Neutrophil (primary cell): ENCODE data around the gene NTM.

Experiments used
- H3K27ac ChIP-seq: fragments of 200-600 bp; sonication (generic); 2 replicates; pipeline ENCODE4 v1.5.1; 2016; ENCODE audit warnings: mild to moderate bottlenecking, moderate library complexity
- H3K27me3 ChIP-seq: fragments of 200-600 bp; sonication (generic); 2 replicates; pipeline ENCODE4 v1.6.0; 2016; ENCODE audit warnings: mild to moderate bottlenecking
- H3K36me3 ChIP-seq: fragments of 200-600 bp; sonication (generic); 2 replicates; pipeline ENCODE4 v1.5.1; 2017
- H3K4me1 ChIP-seq, 2 experiments: fragments of 200-600 bp in 1 of 2; sonication (generic) in 1 of 2; 1 replicate in 1 of 2; 2 replicates in 1 of 2; pipeline versions ENCODE4 v1.5.1 to v1.6.1; 2013 to 2016; ENCODE audit warnings: low read depth in 1 of 2, low read length in 1 of 2, mild to moderate bottlenecking in 1 of 2, moderate library complexity in 1 of 2; ENCODE audit not compliant: control insufficient read depth in 1 of 2, insufficient read depth in 1 of 2
- H3K4me3 ChIP-seq, 2 experiments: fragments of 200-600 bp in 1 of 2; sonication (generic) in 1 of 2; 1 replicate in 1 of 2; 2 replicates in 1 of 2; pipeline ENCODE4 v1.5.1; 2013 to 2016; ENCODE audit warnings: low read depth in 1 of 2, low read length in 1 of 2, mild to moderate bottlenecking in 1 of 2, moderate library complexity in 1 of 2
- H3K9me3 ChIP-seq: fragments of 200-600 bp; sonication (generic); 2 replicates; pipeline ENCODE4 v1.5.1; 2016
- CTCF ChIP-seq: fragments of 200-600 bp; sonication (generic); IDR thresholded peaks from 2 replicates; pipeline ENCODE4 v1.5.1; 2016; ENCODE audit warnings: antibody characterized with exemption

Gene NTM

GRCh38 chr11:131807876-131808275 is 437.5 kb downstream of the NTM start:
- Histone ChIP-seq H3K9me3 (no peaks in the 10 kb centered on the region), H3K36me3 (no peaks in the 10 kb centered on the region), H3K4me1 (no peaks in the 10 kb centered on the region), H3K27me3 (peaks cover 21% of the 10 kb centered on the region), H3K4me3 (no peak overlapping the region), H3K27ac (no peak overlapping the region)
- no peak for TF ChIP-seq CTCF

- peaks cover 21% of the 10 kb centered on the region for H3K27me3 ChIP-seq
- H3K27ac ChIP-seq, result no peak overlapping the region
- H3K36me3 ChIP-seq, result no peaks in the 10 kb centered on the region
- H3K9me3 ChIP-seq, result no peaks in the 10 kb centered on the region
- TF ChIP-seq CTCF, result no peak
- no peak overlapping the region for H3K4me3 ChIP-seq
- no peaks in the 10 kb centered on the region for H3K4me1 ChIP-seq
These were observed 438.1 kb downstream of the NTM start for GRCh38 chr11:131808470-131808869.

GRCh38 chr11:131809203-131809918 is 438.9 kb downstream of the NTM start:
- Histone ChIP-seq H3K27ac (no peak overlapping the region), H3K4me3 (no peak overlapping the region), H3K4me1 (no peaks in the 10 kb centered on the region), H3K36me3 (no peaks in the 10 kb centered on the region), H3K9me3 (no peaks in the 10 kb centered on the region), H3K27me3 (peaks cover 21% of the 10 kb centered on the region)
- TF ChIP-seq CTCF, result no peak

GRCh38 chr11:131810541-131810940 is 440.1 kb downstream of the NTM start:
- no peaks in the 10 kb centered on the region for H3K36me3 ChIP-seq
- H3K9me3 ChIP-seq, result no peaks in the 10 kb centered on the region
- TF ChIP-seq CTCF, result no peak
- no peak overlapping the region for H3K4me3 ChIP-seq
- H3K27ac ChIP-seq, result no peak overlapping the region
- H3K27me3 ChIP-seq, result peaks cover 21% of the 10 kb centered on the region
- H3K4me1 ChIP-seq, result no peaks in the 10 kb centered on the region

- no peak overlapping the region for H3K27ac ChIP-seq
- no peak overlapping the region for H3K4me3 ChIP-seq
- no peaks in the 10 kb centered on the region for H3K9me3 ChIP-seq
- no peaks in the 10 kb centered on the region for H3K4me1 ChIP-seq
- H3K36me3 ChIP-seq, result no peaks in the 10 kb centered on the region
- TF ChIP-seq CTCF, result no peak
- peaks cover 21% of the 10 kb centered on the region for H3K27me3 ChIP-seq
These were observed 441.0 kb downstream of the NTM start for GRCh38 chr11:131811383-131811782.
